Activated B cell treated with CpG ODN at 0.5 μM for 24 hours (primary cell): ENCODE data around the gene ADGRG1. TPM values are rescaled to one million over a fixed set of nuclear protein-coding genes. Genes with fewer than 3 reads are reported as not detected.

Experiments
- ATAC-seq: fragments of 200-7000 bp; cut with Tn5 transposase; one replicate; pipeline ENCODE4 v1.10.0; 2021; ENCODE audit warnings: low read depth, mild to moderate bottlenecking, moderate library complexity
- CTCF ChIA-PET: fragments of 350-600 bp; sonication (Branson Sonifier 250); formaldehyde crosslinking; loops from one replicate; lab custom pipeline; 2021; ENCODE audit warnings: antibody characterized with exemption; lab: Charles Lee
- POLR2A ChIA-PET: fragments of 350-600 bp; sonication (Branson Sonifier 250); formaldehyde crosslinking; loops from one replicate; lab custom pipeline; 2021; ENCODE audit warnings: antibody characterized with exemption; lab: Charles Lee
- DNase-seq: peaks from one replicate; pipeline ENCODE4 v3.0.0; 2022
- H3K27ac Mint-ChIP-seq: one replicate; pipeline ENCODE4 v1.8.0; 2020; ENCODE audit warnings: mixed read lengths
- H3K27me3 Mint-ChIP-seq: one replicate; pipeline ENCODE4 v1.8.0; 2021; ENCODE audit warnings: mixed read lengths
- H3K36me3 Mint-ChIP-seq: one replicate; pipeline ENCODE4 v1.8.0; 2021; ENCODE audit warnings: low read depth, mixed read lengths
- H3K4me1 Mint-ChIP-seq: one replicate; pipeline ENCODE4 v1.8.0; 2021; ENCODE audit warnings: mixed read lengths
- H3K4me3 Mint-ChIP-seq: one replicate; pipeline ENCODE4 v1.8.0; 2020; ENCODE audit warnings: mild to moderate bottlenecking, mixed read lengths
- H3K9me3 Mint-ChIP-seq: one replicate; pipeline ENCODE4 v1.8.0; 2020; ENCODE audit warnings: mixed read lengths
- intact Hi-C: fragments of 100-400 bp; cut with micrococcal nuclease; formaldehyde crosslinking; loops from one replicate; pipeline ENCODE4 v1.15.1; 2024
- total RNA-seq: library from RNA; stranded (reverse); gene quantifications from 2 replicates; pipeline ENCODE4 v1.2.3, GENCODE V29; 2022
- TF ChIP-seq, protein P1 (sequence below): fragments of 200-600 bp; IDR thresholded peaks from one replicate; pipeline ENCODE4 v1.8.0; 2022; ENCODE audit warnings: antibody characterized with exemption, mild to moderate bottlenecking

The ADGRG1 gene
- total RNA-seq, 1 donor from 2014 or later, result 0.13 TPM

GRCh38 chr16:57648125-57648524 is 19.7 kb downstream of the ADGRG1 start:
- intact Hi-C loops, result loop anchor here (1.0 to 5.0 kb wide), 5 partner anchors 47 to 186 kb away; partner anchors contain the start of genes KATNB1 and POLR2C
- H3K27me3 Mint-ChIP-seq, result no peaks in the 10 kb centered on the region
- no peak for DNase-seq
- peak overlapping the region; percentile 43 for H3K27ac Mint-ChIP-seq
- no peaks in the 10 kb centered on the region for H3K36me3 Mint-ChIP-seq
- peaks cover 25% of the 10 kb centered on the region for H3K4me1 Mint-ChIP-seq
- POLR2A ChIA-PET, result interaction anchor here (1.2 to 1.4 kb wide), 2 partner anchors 72 to 111 kb away, joined by 3 read pairs; no protein-coding TSS in a partner anchor
- H3K4me3 Mint-ChIP-seq, result no peak overlapping the region
- TF ChIP-seq, protein P1, sequence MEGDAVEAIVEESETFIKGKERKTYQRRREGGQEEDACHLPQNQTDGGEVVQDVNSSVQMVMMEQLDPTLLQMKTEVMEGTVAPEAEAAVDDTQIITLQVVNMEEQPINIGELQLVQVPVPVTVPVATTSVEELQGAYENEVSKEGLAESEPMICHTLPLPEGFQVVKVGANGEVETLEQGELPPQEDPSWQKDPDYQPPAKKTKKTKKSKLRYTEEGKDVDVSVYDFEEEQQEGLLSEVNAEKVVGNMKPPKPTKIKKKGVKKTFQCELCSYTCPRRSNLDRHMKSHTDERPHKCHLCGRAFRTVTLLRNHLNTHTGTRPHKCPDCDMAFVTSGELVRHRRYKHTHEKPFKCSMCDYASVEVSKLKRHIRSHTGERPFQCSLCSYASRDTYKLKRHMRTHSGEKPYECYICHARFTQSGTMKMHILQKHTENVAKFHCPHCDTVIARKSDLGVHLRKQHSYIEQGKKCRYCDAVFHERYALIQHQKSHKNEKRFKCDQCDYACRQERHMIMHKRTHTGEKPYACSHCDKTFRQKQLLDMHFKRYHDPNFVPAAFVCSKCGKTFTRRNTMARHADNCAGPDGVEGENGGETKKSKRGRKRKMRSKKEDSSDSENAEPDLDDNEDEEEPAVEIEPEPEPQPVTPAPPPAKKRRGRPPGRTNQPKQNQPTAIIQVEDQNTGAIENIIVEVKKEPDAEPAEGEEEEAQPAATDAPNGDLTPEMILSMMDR, result no peak
- H3K9me3 Mint-ChIP-seq, result no peaks in the 10 kb centered on the region
- peak; percentile 43 for ATAC-seq
- CTCF ChIA-PET, result interaction anchor here (0.7 to 3.3 kb wide), 7 partner anchors 13 to 234 kb away, joined by 3 to 20 read pairs (median 4); no protein-coding TSS in a partner anchor

DNA sequence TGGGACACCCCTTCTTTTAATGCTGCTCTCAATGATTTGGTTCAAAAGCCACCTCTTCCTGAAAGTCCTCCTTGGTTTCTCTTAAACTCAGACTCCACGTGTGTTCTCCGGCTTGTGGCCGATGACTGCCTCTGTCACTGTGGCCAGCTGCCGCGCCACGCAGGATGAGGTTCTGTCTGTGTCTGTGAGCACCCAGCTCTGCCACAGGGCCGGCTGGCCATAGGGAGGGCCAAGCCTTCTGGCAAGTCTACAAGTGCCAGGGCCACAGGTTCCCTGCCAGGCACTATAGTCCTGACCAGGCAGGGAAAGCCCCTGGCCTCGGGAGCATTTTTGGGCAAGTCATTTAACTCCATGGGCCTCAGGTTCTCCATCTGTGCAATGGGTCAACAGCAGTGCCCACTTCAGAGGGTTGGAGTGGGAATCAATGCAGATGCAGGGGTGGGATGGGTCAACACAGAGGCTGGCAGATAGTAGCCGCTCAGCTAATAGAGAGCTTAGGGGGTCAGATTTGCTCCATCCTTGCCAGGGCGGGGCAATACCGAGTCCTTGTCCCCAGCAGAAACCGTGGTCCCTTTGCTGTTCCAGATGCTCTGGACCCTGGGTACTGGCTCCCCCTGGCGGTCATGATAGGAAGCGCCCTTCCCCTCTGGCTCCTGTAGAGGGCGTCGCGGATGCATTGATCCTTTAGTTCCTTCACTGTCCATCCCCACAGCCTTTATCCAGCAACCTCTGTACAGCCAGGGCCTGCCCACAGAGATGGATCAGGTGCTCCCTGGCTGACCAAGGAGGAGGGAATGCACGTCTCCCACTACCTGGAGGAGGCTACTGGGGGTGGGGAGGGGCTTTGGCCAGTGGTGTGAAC is 20.4 kb downstream of the ADGRG1 start:
- H3K27me3 Mint-ChIP-seq, result peaks cover 2% of the 10 kb centered on the region
- H3K9me3 Mint-ChIP-seq, result no peaks in the 10 kb centered on the region
- POLR2A ChIA-PET, result no interaction called here
- no peak overlapping the region for H3K4me3 Mint-ChIP-seq
- intact Hi-C loops, result loop anchor here (1.0 to 5.0 kb wide), 9 partner anchors 48 to 349 kb away; partner anchors contain the start of genes KATNB1 and POLR2C
- DNase-seq (peak; percentile 67), ATAC-seq (peak; percentile 87)
- CTCF ChIA-PET, result interaction anchor here (0.7 to 3.3 kb wide), 7 partner anchors 14 to 235 kb away, joined by 3 to 20 read pairs (median 5); no protein-coding TSS in a partner anchor
- no peak overlapping the region for H3K27ac Mint-ChIP-seq
- H3K4me1 Mint-ChIP-seq, result peaks cover 25% of the 10 kb centered on the region
- TF ChIP-seq, protein P1, result peak; percentile 85
- H3K36me3 Mint-ChIP-seq, result no peaks in the 10 kb centered on the region

DNA sequence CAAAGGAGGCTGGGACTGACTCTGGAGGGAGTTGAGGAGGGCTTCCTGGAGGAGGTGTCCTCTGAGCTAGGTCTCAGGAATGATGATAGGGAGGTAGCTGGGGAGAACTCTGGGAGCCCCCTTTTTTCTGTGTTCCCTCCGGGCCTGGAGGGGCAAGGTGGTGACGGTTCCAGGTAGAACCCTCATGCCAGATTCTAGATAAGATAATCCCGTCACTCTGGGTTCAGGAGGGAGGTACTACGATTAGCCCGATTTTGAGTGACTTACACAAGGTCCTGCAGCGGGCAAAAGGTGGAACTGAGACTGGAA is 21.0 kb downstream of the ADGRG1 start:
- CTCF ChIA-PET, result interaction anchor here (0.8 to 3.3 kb wide), 3 partner anchors 9 to 73 kb away, joined by 3 to 20 read pairs (median 5); no protein-coding TSS in a partner anchor
- peaks cover 25% of the 10 kb centered on the region for H3K4me1 Mint-ChIP-seq
- TF ChIP-seq, protein P1, result no peak
- H3K4me3 Mint-ChIP-seq, result no peak overlapping the region
- intact Hi-C loops, result loop anchor here (1.0 to 5.0 kb wide), 8 partner anchors 49 to 349 kb away; partner anchors contain the start of gene KATNB1
- peaks cover 2% of the 10 kb centered on the region for H3K27me3 Mint-ChIP-seq
- H3K27ac Mint-ChIP-seq, result no peak overlapping the region
- no peaks in the 10 kb centered on the region for H3K9me3 Mint-ChIP-seq
- DNase-seq (no peak), ATAC-seq (no peak)
- POLR2A ChIA-PET, result no interaction called here
- H3K36me3 Mint-ChIP-seq, result no peaks in the 10 kb centered on the region

DNA sequence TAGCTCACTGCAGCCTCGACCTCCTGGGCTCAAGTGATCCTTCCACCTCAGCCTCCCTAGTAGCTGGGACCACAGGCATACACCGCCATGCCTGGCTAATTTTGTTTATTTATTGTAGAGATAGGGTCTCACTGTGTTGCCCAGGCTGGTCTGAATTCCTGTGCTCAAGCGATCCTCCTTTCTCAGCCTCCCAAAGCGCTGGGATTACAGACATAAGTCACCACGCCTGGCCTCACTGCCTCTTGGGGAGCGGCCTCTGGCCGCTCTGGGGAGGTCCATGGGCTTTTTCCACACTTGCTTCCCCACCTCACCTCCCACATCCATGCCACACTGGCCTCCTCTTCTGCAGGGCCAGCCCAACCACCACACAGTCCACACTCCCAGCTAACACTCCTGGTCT is 21.4 kb downstream of the ADGRG1 start:
- ATAC-seq, result no peak
- Mint-ChIP-seq H3K27ac (no peak overlapping the region), H3K27me3 (peaks cover 2% of the 10 kb centered on the region), H3K4me1 (peaks cover 25% of the 10 kb centered on the region), H3K9me3 (no peaks in the 10 kb centered on the region), H3K4me3 (no peak overlapping the region), H3K36me3 (no peaks in the 10 kb centered on the region)
- TF ChIP-seq, protein P1, result no peak
- ChIA-PET CTCF (interaction anchor here (0.8 to 3.3 kb wide), 3 partner anchors 9 to 74 kb away, joined by 3 to 20 read pairs (median 5); no protein-coding TSS in a partner anchor), POLR2A (no interaction called here)
- DNase-seq, result no peak
- intact Hi-C loops, result loop anchor here (1.0 to 5.0 kb wide), 8 partner anchors 49 to 350 kb away; partner anchors contain the start of gene KATNB1
